Stomach smooth muscle (tissue), 2 donors: ENCODE results near the gene ZNF263.

Source experiments
- H3K27ac ChIP-seq: one replicate; pipeline ENCODE4 v1.7.0; 2013; ENCODE audit warnings: mild to moderate bottlenecking, low read length, inconsistent platforms
- H3K27me3 ChIP-seq, 2 donors: one replicate each; pipeline ENCODE4 v1.7.0; 2013; ENCODE audit warnings: low read length in 2 of 2; ENCODE audit not compliant: insufficient read depth in 2 of 2, control insufficient read depth in 1 of 2
- H3K36me3 ChIP-seq, 2 donors: one replicate each; pipeline ENCODE4 v1.7.0; 2013; ENCODE audit warnings: low read length in 2 of 2; ENCODE audit not compliant: control insufficient read depth in 2 of 2, insufficient read depth in 2 of 2
- H3K4me1 ChIP-seq: one replicate; pipeline ENCODE4 v1.7.0; 2013; ENCODE audit warnings: low read length; ENCODE audit not compliant: control insufficient read depth, insufficient read depth
- H3K4me3 ChIP-seq, 2 donors: one replicate each; pipeline ENCODE4 v1.7.0; 2013; ENCODE audit warnings: low read length in 2 of 2
- H3K9ac ChIP-seq, 2 donors: one replicate each; pipeline ENCODE4 v1.7.0; 2013; ENCODE audit warnings: low read length in 2 of 2, mild to moderate bottlenecking in 1 of 2
- H3K9me3 ChIP-seq, 2 donors: one replicate each; pipeline ENCODE4 v1.7.0; 2013; ENCODE audit warnings: low read length in 2 of 2; ENCODE audit not compliant: control insufficient read depth in 2 of 2
- donor health status: healthy.
- donor health status: Pancreatic carcinoma.

Gene ZNF263

GRCh38 chr16:3249020-3249419 lies 34.3 kb upstream of the ZNF263 start:
- no peaks in the 10 kb centered on the region for H3K36me3 ChIP-seq
- H3K27ac ChIP-seq, result no peak overlapping the region
- H3K4me3 ChIP-seq, result no peak overlapping the region
- no peaks in the 10 kb centered on the region for H3K9me3 ChIP-seq
- peaks cover 0 to 2% of the 10 kb centered on the region in 2 donors for H3K27me3 ChIP-seq
- no peaks in the 10 kb centered on the region for H3K4me1 ChIP-seq
- no peak overlapping the region for H3K9ac ChIP-seq

GRCh38 chr16:3249451-3249850 lies 33.8 kb upstream of the ZNF263 start:
- H3K4me1 ChIP-seq, result no peaks in the 10 kb centered on the region
- no peak overlapping the region for H3K4me3 ChIP-seq
- H3K27ac ChIP-seq, result no peak overlapping the region
- H3K27me3 ChIP-seq, result no peaks in the 10 kb centered on the region
- H3K9me3 ChIP-seq, result no peaks in the 10 kb centered on the region
- H3K36me3 ChIP-seq, result no peaks in the 10 kb centered on the region
- no peak overlapping the region for H3K9ac ChIP-seq

- no peak overlapping the region for H3K9ac ChIP-seq
- no peaks in the 10 kb centered on the region for H3K9me3 ChIP-seq
- H3K4me1 ChIP-seq, result no peaks in the 10 kb centered on the region
- no peak overlapping the region for H3K27ac ChIP-seq
- no peaks in the 10 kb centered on the region for H3K36me3 ChIP-seq
- peaks cover 0 to 7% of the 10 kb centered on the region in 2 donors for H3K27me3 ChIP-seq
- H3K4me3 ChIP-seq, result no peak overlapping the region
Measured at GRCh38 chr16:3252967-3253366, 30.3 kb upstream of the ZNF263 start.

- Histone ChIP-seq H3K9me3 (no peaks in the 10 kb centered on the region), H3K4me1 (no peaks in the 10 kb centered on the region), H3K27ac (no peak overlapping the region), H3K4me3 (no peak overlapping the region), H3K27me3 (peaks cover 0 to 9% of the 10 kb centered on the region in 2 donors), H3K9ac (no peak overlapping the region), H3K36me3 (no peaks in the 10 kb centered on the region)
Measured at GRCh38 chr16:3254309-3254708, 29.0 kb upstream of the ZNF263 start.

GRCh38 chr16:3256146-3256865 lies 27.0 kb upstream of the ZNF263 start, which contains the start of gene MEFV:
MEFV (minus strand) TSS chr16:3256633; CDS start chr16:3256587, 46 bp downstream.
- Histone ChIP-seq H3K27ac (no peak within 1 kb of the TSS), H3K9me3 (no peaks in the 10 kb centered on the region), H3K4me1 (no peaks in the 10 kb centered on the region), H3K9ac (no peak within 1 kb of the TSS), H3K4me3 (no peak within 1 kb of the TSS), H3K36me3 (no peaks in the 10 kb centered on the region), H3K27me3 (peaks cover 0 to 9% of the 10 kb centered on the region in 2 donors)

GRCh38 chr16:3256866-3257465 lies 26.3 kb upstream of the ZNF263 start:
- Histone ChIP-seq H3K4me1 (no peaks in the 10 kb centered on the region), H3K27ac (no peak overlapping the region), H3K9me3 (no peaks in the 10 kb centered on the region), H3K9ac (no peak overlapping the region), H3K27me3 (peaks cover 0 to 9% of the 10 kb centered on the region in 2 donors), H3K4me3 (no peak overlapping the region), H3K36me3 (no peaks in the 10 kb centered on the region)

- peaks cover 0 to 9% of the 10 kb centered on the region in 2 donors for H3K27me3 ChIP-seq
- no peak overlapping the region for H3K9ac ChIP-seq
- H3K27ac ChIP-seq, result no peak overlapping the region
- no peak overlapping the region for H3K4me3 ChIP-seq
- H3K4me1 ChIP-seq, result peaks cover 2% of the 10 kb centered on the region
- H3K9me3 ChIP-seq, result no peaks in the 10 kb centered on the region
- H3K36me3 ChIP-seq, result no peaks in the 10 kb centered on the region
Measured at GRCh38 chr16:3259836-3260235, 23.5 kb upstream of the ZNF263 start.

GRCh38 chr16:3262517-3262916 lies 20.8 kb upstream of the ZNF263 start:
- Histone ChIP-seq H3K4me3 (no peak overlapping the region), H3K27ac (no peak overlapping the region), H3K4me1 (peaks cover 5% of the 10 kb centered on the region), H3K9ac (no peak overlapping the region), H3K27me3 (peaks cover 0 to 3% of the 10 kb centered on the region in 2 donors), H3K36me3 (peaks cover 3 to 5% of the 10 kb centered on the region in 2 donors), H3K9me3 (no peaks in the 10 kb centered on the region)

GRCh38 chr16:3264137-3265036 lies 18.9 kb upstream of the ZNF263 start:
- Histone ChIP-seq H3K27me3 (no peaks in the 10 kb centered on the region), H3K4me1 (peaks cover 5% of the 10 kb centered on the region), H3K9ac (peak overlapping the region; percentile 93 to 97)

GRCh38 chr16:3266873-3267537 lies 16.3 kb upstream of the ZNF263 start:
- H3K36me3 ChIP-seq, result peaks cover 3 to 10% of the 10 kb centered on the region in 2 donors
- H3K4me1 ChIP-seq, result peaks cover 5% of the 10 kb centered on the region
- no peak overlapping the region for H3K4me3 ChIP-seq
- H3K27ac ChIP-seq, result no peak overlapping the region
- no peaks in the 10 kb centered on the region for H3K27me3 ChIP-seq
- no peaks in the 10 kb centered on the region for H3K9me3 ChIP-seq
- no peak overlapping the region for H3K9ac ChIP-seq

More at GRCh38 chr16:3264137-3265036, 18.9 kb upstream of the ZNF263 start:
- Histone ChIP-seq H3K4me3 (peak overlapping the region; percentile 71 to 89), H3K36me3 (peaks cover 3 to 10% of the 10 kb centered on the region in 2 donors), H3K27ac (peak overlapping the region; percentile 99), H3K9me3 (no peaks in the 10 kb centered on the region)
